Common myeloid progenitor, CD34-positive (primary cell): Measurements from ENCODE around the gene GATA6.

Experiments
- CTCF ChIA-PET: fragments of 350-600 bp; sonication (Branson Sonifier 250); formaldehyde crosslinking; loops from one replicate; lab custom pipeline; 2021; ENCODE audit warnings: antibody characterized with exemption; lab: Charles Lee
- POLR2A ChIA-PET: fragments of 350-600 bp; sonication (Branson Sonifier 250); formaldehyde crosslinking; loops from one replicate; lab custom pipeline; 2021; ENCODE audit warnings: antibody characterized with exemption; lab: Charles Lee
- DNase-seq, 3 donors: peaks; one replicate each; pipeline versions ENCODE4 v3.0.0 to v3.0.0-alpha.2; 2013
- H3K27ac ChIP-seq, 2 experiments: 1 replicate in 1 of 2; 2 replicates in 1 of 2; pipeline ENCODE4 v1.7.0; 2013; ENCODE audit warnings: inconsistent platforms in 2 of 2, low read length in 2 of 2, mild to moderate bottlenecking in 2 of 2, low read depth in 1 of 2, moderate library complexity in 1 of 2; ENCODE audit not compliant: severe bottlenecking in 2 of 2, insufficient read depth in 1 of 2, poor library complexity in 1 of 2
- H3K27me3 ChIP-seq, 5 experiments: replicated peaks in 2 of 5; 1 replicate in 3 of 5; 2 replicates in 2 of 5; pipeline versions ENCODE4 v1.6.1 to v1.7.0; 2013; ENCODE audit warnings: low read length in 4 of 5, mild to moderate bottlenecking in 2 of 5, moderate library complexity in 2 of 5, inconsistent platforms in 1 of 5; ENCODE audit not compliant: insufficient read depth in 5 of 5, control insufficient read depth in 4 of 5
- H3K36me3 ChIP-seq, 4 experiments: 1 replicate in 2 of 4; 2 replicates in 2 of 4; pipeline versions ENCODE4 v1.6.1 to v1.7.0; 2013; ENCODE audit warnings: low read length in 3 of 4, control low read depth in 1 of 4, mild to moderate bottlenecking in 1 of 4; ENCODE audit not compliant: control insufficient read depth in 4 of 4, insufficient read depth in 4 of 4
- H3K4me1 ChIP-seq, 4 experiments: 1 replicate in 3 of 4; 2 replicates in 1 of 4; pipeline versions ENCODE4 v1.6.1 to v1.7.1; 2013; ENCODE audit warnings: low read length in 3 of 4, mild to moderate bottlenecking in 3 of 4, control low read depth in 1 of 4, inconsistent platforms in 1 of 4, moderate library complexity in 1 of 4; ENCODE audit not compliant: control insufficient read depth in 4 of 4, insufficient read depth in 4 of 4; ENCODE audit errors: control extremely low read depth in 1 of 4
- H3K4me3 ChIP-seq, 7 experiments: 1 replicate in 4 of 7; 2 replicates in 3 of 7; pipeline versions ENCODE4 v1.5.1 to v1.7.0; 2013; ENCODE audit warnings: mild to moderate bottlenecking in 7 of 7, low read length in 6 of 7, moderate library complexity in 6 of 7, inconsistent platforms in 2 of 7, low read depth in 2 of 7, control low read depth in 1 of 7; ENCODE audit not compliant: insufficient read depth in 4 of 7, control insufficient read depth in 1 of 7; ENCODE audit errors: extremely low read depth in 1 of 7
- H3K9me3 ChIP-seq, 5 experiments: 1 replicate in 4 of 5; 2 replicates in 1 of 5; pipeline versions ENCODE4 v1.6.1 to v1.7.1; 2013; ENCODE audit warnings: low read length in 4 of 5, mild to moderate bottlenecking in 2 of 5, inconsistent platforms in 1 of 5, low read depth in 1 of 5, moderate library complexity in 1 of 5; ENCODE audit not compliant: control insufficient read depth in 4 of 5, insufficient read depth in 2 of 5; ENCODE audit errors: control extremely low read depth in 1 of 5
- WGBS: methylation state at CpG from one replicate; pipeline ENCODE4 v1.1.5; 2013; ENCODE audit not compliant: insufficient coverage; 5-methylcytosine and 5-hydroxymethylcytosine counted together

The GATA6 gene

DNA sequence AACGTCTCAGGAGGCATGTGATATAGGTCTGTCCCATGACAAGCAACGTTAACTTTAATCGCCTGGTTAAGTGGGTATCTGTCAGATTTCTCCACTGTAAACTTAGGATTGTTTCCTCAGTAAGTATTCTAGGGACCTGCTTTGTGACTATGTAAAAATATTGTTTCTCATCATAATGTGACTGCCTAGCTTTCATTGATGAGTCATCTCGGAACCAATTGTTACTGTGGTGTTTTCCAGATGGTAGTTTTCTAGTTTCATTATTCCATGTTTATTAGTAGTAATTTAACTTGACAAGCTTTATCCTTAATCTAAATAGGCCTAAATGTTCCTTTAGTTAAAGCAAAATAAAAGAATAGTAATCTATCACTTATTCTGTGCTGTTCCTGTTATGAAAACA lies 28.2 kb upstream of the GATA6 start:
- H3K4me3 ChIP-seq = no peak overlapping the region
- WGBS = 90% methylated on average over 1 of the region's 4 CpGs
- no peaks in the 10 kb centered on the region for H3K36me3 ChIP-seq
- CTCF ChIA-PET = no interaction called here
- POLR2A ChIA-PET = no interaction called here
- H3K4me1 ChIP-seq = no peaks in the 10 kb centered on the region
- no peak overlapping the region for H3K27ac ChIP-seq
- H3K9me3 ChIP-seq = no peaks in the 10 kb centered on the region
- peaks cover 0 to 5% (median 2%) of the 10 kb centered on the region in 5 experiments for H3K27me3 ChIP-seq
- DNase-seq = no peak

- Histone ChIP-seq H3K4me1 (no peaks in the 10 kb centered on the region), H3K9me3 (no peaks in the 10 kb centered on the region), H3K4me3 (no peak overlapping the region), H3K36me3 (no peaks in the 10 kb centered on the region), H3K27ac (no peak overlapping the region), H3K27me3 (peaks cover 0 to 11% (median 2%) of the 10 kb centered on the region in 5 experiments)
- no peak for DNase-seq
- POLR2A ChIA-PET = no interaction called here
- 100% methylated on average over 4 of the region's 7 CpGs for WGBS
- CTCF ChIA-PET = no interaction called here
Observed at GRCh38 chr18:22143347-22144340, 25.7 kb upstream of the GATA6 start.

GRCh38 chr18:22145160-22145559 lies 24.2 kb upstream of the GATA6 start:
- WGBS = 90% methylated on average over 2 of the region's 3 CpGs
- Histone ChIP-seq H3K27ac (no peak overlapping the region), H3K4me3 (no peak overlapping the region), H3K4me1 (no peaks in the 10 kb centered on the region), H3K9me3 (no peaks in the 10 kb centered on the region), H3K36me3 (no peaks in the 10 kb centered on the region), H3K27me3 (peaks cover 0 to 13% (median 4%) of the 10 kb centered on the region in 5 experiments)
- ChIA-PET POLR2A (no interaction called here), CTCF (interaction anchor here (1.6 kb wide), 1 partner anchor 10 kb away, joined by 6 read pairs; no protein-coding TSS in a partner anchor)
- no peak for DNase-seq

GRCh38 chr18:22149710-22150109 lies 19.7 kb upstream of the GATA6 start:
- no peaks in the 10 kb centered on the region for H3K36me3 ChIP-seq
- no peak for DNase-seq
- ChIA-PET POLR2A (no interaction called here), CTCF (no interaction called here)
- H3K4me3 ChIP-seq = no peak overlapping the region
- 90% methylated on average over 2 of the region's 8 CpGs for WGBS
- H3K9me3 ChIP-seq = no peaks in the 10 kb centered on the region
- no peaks in the 10 kb centered on the region for H3K4me1 ChIP-seq
- H3K27me3 ChIP-seq = peaks cover 0 to 29% (median 8%) of the 10 kb centered on the region in 5 experiments
- H3K27ac ChIP-seq = no peak overlapping the region

DNA sequence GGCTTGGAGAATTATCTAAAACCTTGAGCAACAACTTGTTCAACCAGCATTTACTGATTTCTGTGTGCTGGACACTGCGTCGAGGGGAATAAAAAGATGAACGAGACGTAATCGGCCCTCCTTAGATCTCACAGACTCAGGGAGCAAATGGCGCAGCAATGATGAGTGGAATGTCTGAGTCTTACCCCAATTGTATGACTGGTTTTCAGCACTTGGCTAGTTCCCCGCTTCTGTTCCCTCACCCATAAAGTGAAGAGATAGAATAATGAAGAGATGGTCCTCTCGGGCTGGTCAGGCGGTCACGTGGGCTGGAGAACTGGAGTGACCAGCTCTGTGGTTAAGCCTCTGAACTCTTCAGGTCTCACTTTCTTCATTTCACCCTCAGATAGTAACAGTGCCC lies 17.3 kb upstream of the GATA6 start:
- WGBS = 88% methylated on average over 10 of the region's 10 CpGs
- POLR2A ChIA-PET = no interaction called here
- CTCF ChIA-PET = interaction anchor here (1.6 kb wide), 1 partner anchor 97 kb away, joined by 4 read pairs; no protein-coding TSS in a partner anchor

GRCh38 chr18:22153428-22153827 lies 16.0 kb upstream of the GATA6 start:
- POLR2A ChIA-PET = no interaction called here
- CTCF ChIA-PET = interaction anchor here (1.6 kb wide), 1 partner anchor 96 kb away, joined by 4 read pairs; no protein-coding TSS in a partner anchor
- no peak for DNase-seq
- no peak overlapping the region for H3K4me3 ChIP-seq
- no peaks in the 10 kb centered on the region for H3K9me3 ChIP-seq
- no peak overlapping the region for H3K27ac ChIP-seq
- H3K27me3 ChIP-seq = peaks cover 2 to 48% (median 6%) of the 10 kb centered on the region in 5 experiments
- no peaks in the 10 kb centered on the region for H3K36me3 ChIP-seq
- no peaks in the 10 kb centered on the region for H3K4me1 ChIP-seq
- WGBS = 72% methylated on average over 2 of the region's 3 CpGs

More for the DNA sequence above, 17.3 kb upstream of the GATA6 start:
- no peak overlapping the region for H3K27ac ChIP-seq
- no peaks in the 10 kb centered on the region for H3K9me3 ChIP-seq
- H3K36me3 ChIP-seq = no peaks in the 10 kb centered on the region
- H3K4me3 ChIP-seq = no peak overlapping the region
- H3K27me3 ChIP-seq = peaks cover 2 to 42% (median 8%) of the 10 kb centered on the region in 5 experiments
- DNase-seq = no peak
- H3K4me1 ChIP-seq = no peaks in the 10 kb centered on the region

DNA sequence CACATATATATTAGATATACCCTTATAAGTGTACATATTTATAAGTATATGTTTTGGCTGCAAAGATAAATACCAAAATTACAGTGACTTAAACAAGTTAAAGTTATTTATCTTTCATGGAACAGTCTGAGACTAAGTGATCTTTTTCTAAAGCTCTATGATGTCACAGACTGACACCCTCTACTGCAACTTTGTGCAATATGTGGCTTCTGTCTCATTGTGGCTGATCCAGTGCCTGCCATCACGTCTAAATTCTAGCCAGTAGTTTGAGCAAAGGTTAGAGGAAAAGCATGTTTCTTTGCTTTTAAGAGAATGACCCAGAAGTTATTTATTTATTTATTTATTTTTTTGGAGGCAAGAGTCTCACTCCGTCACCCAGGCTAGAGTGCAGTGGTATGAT lies 13.8 kb upstream of the GATA6 start:
- Histone ChIP-seq H3K27me3 (peaks cover 6 to 53% (median 13%) of the 10 kb centered on the region in 5 experiments), H3K9me3 (no peaks in the 10 kb centered on the region), H3K27ac (no peak overlapping the region), H3K4me1 (no peaks in the 10 kb centered on the region), H3K36me3 (no peaks in the 10 kb centered on the region), H3K4me3 (no peak overlapping the region)
- POLR2A ChIA-PET = interaction anchor here (0.6 kb wide), 1 partner anchor 8 kb away, joined by 3 read pairs; no protein-coding TSS in a partner anchor
- no peak for DNase-seq
- 100% methylated on average over 1 of the region's 2 CpGs for WGBS
- CTCF ChIA-PET = interaction anchor here (0.8 to 2.3 kb wide), 2 partner anchors 10 to 158 kb away, joined by 4 to 6 read pairs; no protein-coding TSS in a partner anchor
